Measurements from ENCODE around the gene FGF22. TPM values are rescaled to one million over a fixed set of nuclear protein-coding genes. Genes with fewer than 3 reads are reported as not detected.

The FGF22 gene
- polyA plus RNA-seq, 1 donor: 0.24 TPM

DNA sequence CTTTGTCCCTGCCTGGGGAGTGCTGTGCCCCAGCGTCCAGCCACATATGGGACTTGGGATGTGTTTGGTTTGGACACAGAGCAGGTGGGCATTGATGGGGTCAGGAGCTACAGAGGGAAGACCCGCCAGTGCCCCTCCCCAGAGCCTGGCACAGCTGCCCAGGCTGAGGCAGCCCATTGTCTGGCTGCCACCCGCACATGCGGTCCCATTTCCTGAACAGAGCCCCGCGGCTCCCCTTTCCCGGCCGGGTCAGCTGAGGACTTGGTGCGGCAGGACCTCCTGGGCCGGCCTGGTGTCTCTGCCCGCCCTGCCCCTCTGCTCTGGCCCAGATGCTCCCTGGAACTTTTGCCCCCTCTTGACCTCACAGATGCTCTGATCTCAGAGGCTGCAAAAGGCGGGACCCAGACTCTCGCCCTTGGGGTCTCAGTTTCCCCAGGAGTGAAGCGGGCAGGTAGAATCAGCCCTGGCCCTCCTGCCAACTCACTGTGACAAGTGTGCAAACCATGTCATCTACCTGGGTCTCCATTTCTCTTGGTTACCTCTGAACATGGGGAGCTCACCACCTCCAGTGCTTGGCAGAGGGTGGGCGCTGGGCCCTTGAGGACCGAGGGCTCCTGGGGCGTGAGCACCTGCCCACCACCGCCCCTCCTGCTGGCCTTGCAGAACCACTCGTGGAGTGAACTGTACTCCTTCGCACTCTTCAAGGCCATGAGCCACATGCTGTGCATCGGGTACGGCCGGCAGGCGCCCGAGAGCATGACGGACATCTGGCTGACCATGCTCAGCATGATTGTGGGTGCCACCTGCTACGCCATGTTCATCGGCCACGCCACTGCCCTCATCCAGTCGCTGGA is 32.2 kb upstream of the FGF22 start:
- Histone ChIP-seq H3K27ac (ENCODE audit: low read length) (no peak overlapping the region), H3K4me1 (ENCODE audit: control insufficient read depth, insufficient read depth, low read length) (no peaks in the 10 kb centered on the region), H3K27me3 (ENCODE audit: control insufficient read depth, insufficient read depth, low read length) (no peaks in the 10 kb centered on the region), H3K9me3 (ENCODE audit: control insufficient read depth, low read depth, low read length) (peaks cover 11% of the 10 kb centered on the region), H3K36me3 (ENCODE audit: control insufficient read depth, insufficient read depth, low read length) (no peaks in the 10 kb centered on the region), H3K4me3 (ENCODE audit: low read length) (no peak overlapping the region)
- WGBS (ENCODE audit: insufficient coverage, low lambda C conversion rate): no CpG with 5 or more reads among the region's 30 CpGs
- DNase-seq: no peak

DNA sequence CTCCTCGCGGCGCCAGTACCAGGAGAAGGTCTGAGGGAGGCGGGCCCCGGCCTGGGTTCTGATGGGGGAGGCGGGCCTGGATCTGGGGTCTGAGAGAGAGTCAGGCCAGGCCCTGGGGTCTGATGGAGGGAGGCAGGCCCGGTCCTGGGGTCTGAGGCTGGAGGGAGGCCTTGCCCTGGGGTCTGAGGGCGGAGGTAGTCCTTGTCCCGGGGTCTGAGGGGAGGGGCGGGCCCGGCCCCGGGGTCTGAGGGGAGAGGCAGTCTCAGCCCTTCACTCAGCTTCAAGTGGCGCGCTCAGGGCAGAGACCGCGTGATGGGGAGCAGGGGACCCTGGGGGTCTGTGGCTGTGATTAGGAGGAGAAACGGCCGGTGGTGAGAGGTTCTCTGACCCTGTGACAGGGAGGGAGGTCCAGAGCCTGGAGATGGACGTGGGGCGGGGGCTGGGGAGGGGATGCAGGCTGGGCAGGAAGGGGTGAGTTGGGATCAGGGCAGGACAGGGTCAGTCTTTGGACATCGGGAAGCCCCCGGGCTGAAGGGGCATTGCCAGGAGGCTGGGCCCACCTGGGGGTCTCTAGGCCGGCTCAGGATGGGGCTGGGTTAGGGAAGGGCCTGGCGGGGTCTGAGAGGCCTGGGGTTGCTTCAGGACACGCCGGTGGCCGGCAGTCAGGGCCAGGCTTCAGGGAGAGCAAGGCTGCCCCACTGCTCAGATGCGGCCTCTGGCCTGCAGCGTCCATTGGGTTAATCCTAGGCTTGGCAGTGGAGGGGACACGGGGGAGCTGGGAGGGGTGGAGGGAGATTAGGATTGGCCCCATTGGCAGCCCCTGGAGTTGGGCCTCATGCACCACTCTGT is 31.3 kb upstream of the FGF22 start:
- no peaks in the 10 kb centered on the region for H3K36me3 ChIP-seq (ENCODE audit: control insufficient read depth, insufficient read depth, low read length)
- H3K27me3 ChIP-seq (ENCODE audit: control insufficient read depth, insufficient read depth, low read length): no peaks in the 10 kb centered on the region
- no peaks in the 10 kb centered on the region for H3K4me1 ChIP-seq (ENCODE audit: control insufficient read depth, insufficient read depth, low read length)
- WGBS (ENCODE audit: insufficient coverage, low lambda C conversion rate): no CpG with 5 or more reads among the region's 30 CpGs
- H3K9me3 ChIP-seq (ENCODE audit: control insufficient read depth, low read depth, low read length): peaks cover 7% of the 10 kb centered on the region
- no peak overlapping the region for H3K27ac ChIP-seq (ENCODE audit: low read length)
- no peak overlapping the region for H3K4me3 ChIP-seq (ENCODE audit: low read length)
- DNase-seq: no peak

DNA sequence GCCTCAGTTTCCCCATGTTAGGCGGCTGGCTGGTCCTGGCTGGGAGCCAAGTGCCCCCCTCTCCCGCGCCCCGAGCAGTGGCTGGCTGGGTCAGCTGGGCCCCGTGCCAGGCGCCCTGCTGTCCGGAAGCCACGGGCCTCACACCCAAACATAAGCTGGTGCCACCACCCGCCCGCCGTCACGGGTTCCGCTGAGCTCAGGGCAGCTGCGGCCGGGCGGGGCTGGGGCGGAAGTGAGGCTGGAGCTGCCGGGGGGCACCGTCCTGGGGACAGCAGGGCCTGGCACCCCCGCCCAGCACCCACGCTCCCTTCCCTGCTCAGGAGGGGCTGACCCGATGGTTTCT is 30.7 kb upstream of the FGF22 start:
- no peaks in the 10 kb centered on the region for H3K27me3 ChIP-seq (ENCODE audit: control insufficient read depth, insufficient read depth, low read length)
- WGBS (ENCODE audit: insufficient coverage, low lambda C conversion rate): no CpG with 5 or more reads among the region's 22 CpGs
- no peaks in the 10 kb centered on the region for H3K4me1 ChIP-seq (ENCODE audit: control insufficient read depth, insufficient read depth, low read length)
- no peak overlapping the region for H3K27ac ChIP-seq (ENCODE audit: low read length)
- no peaks in the 10 kb centered on the region for H3K36me3 ChIP-seq (ENCODE audit: control insufficient read depth, insufficient read depth, low read length)
- no peak overlapping the region for H3K4me3 ChIP-seq (ENCODE audit: low read length)
- H3K9me3 ChIP-seq (ENCODE audit: control insufficient read depth, low read depth, low read length): peaks cover 7% of the 10 kb centered on the region
- no peak for DNase-seq

DNA sequence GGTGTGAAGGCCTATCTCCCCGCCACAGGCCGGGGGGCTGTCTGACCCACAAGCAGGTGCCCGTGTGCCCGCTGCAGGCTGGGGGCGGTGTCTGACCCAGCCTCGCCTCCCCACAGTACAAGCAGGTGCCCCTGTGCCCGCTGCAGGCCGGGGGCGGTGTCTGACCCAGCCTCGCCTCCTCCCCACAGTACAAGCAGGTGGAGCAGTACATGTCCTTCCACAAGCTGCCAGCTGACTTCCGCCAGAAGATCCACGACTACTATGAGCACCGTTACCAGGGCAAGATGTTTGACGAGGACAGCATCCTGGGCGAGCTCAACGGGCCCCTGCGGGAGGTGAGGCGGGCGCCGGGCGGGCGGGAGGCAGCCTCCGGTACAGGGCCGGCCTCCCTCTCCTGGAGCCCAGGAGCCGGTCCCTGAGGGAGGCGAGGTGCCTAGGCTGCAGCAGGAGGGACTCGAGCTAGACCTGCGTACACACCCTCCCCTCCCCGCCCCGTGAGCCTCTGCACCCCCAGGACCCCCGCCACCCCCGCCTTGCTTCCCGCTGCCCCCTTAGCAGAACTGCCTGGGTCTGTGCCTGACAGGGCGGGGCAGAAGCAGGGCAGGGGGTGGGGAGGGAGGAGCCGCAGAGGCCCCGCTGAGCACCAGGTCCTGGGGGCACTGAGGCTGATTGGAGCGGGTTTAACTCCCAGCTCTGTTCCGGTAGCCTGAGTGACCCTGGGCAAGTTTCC is 29.4 kb upstream of the FGF22 start:
- Histone ChIP-seq H3K27ac (ENCODE audit: low read length) (no peak overlapping the region), H3K4me3 (ENCODE audit: low read length) (no peak overlapping the region), H3K27me3 (ENCODE audit: control insufficient read depth, insufficient read depth, low read length) (no peaks in the 10 kb centered on the region), H3K36me3 (ENCODE audit: control insufficient read depth, insufficient read depth, low read length) (no peaks in the 10 kb centered on the region), H3K4me1 (ENCODE audit: control insufficient read depth, insufficient read depth, low read length) (no peaks in the 10 kb centered on the region), H3K9me3 (ENCODE audit: control insufficient read depth, low read depth, low read length) (peaks cover 3% of the 10 kb centered on the region)
- WGBS (ENCODE audit: insufficient coverage, low lambda C conversion rate): no CpG with 5 or more reads among the region's 38 CpGs
- no peak for DNase-seq

DNA sequence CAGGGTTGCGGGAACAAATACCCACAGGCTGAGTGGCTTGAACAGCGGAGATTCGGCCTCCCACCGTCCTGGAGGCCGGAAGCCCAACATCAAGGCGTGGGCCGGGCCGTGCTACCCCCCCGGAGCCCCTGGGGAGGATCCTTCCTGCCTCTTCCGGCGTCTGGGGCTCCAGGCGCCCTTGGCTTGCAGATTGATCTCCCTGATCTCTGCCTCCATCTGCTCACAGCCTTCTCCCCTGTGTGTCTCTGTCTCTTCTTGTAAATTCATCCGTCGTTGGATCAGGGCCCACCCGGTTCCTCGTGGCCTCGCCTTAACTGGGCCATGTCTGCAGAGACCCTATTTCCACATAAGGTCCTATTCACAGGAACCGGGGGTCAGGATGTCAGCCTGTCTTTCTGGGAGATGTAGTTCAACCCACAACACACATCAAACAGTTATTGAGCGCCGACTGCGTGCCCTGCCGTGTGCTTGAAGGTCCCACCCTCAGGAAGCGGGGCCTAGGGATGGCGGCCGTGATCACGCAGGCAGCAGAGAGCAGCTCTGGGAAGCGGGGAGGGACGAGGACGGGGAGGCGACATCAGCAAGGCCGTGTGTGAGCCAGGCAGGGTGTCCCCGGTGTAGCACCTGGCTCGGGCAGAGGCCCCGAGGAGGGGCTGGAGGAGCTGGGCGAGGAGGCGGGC is 28.7 kb upstream of the FGF22 start:
- DNase-seq: peak in 1 of 2 donors; percentile 30

DNA sequence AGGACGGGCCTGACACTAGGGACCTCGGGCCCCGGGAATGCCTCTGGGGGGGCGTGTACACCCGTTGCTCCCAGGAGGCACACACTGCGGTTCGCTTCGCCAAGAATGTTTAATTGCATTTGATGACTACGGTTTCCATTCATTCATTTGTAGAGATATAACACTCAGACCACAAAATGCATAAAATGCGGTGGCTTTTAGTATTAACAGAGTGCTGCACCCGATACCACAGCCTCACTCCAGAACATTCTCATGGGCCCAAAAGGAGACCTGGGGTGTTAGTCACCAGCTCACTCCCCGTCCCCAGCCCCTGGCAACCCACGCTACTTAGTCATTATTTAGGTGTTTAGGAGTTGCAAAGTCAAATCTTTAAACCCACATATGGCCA is 28.2 kb upstream of the FGF22 start:
- Histone ChIP-seq H3K27me3 (ENCODE audit: control insufficient read depth, insufficient read depth, low read length) (peaks cover 4% of the 10 kb centered on the region), H3K27ac (ENCODE audit: low read length) (no peak overlapping the region), H3K36me3 (ENCODE audit: control insufficient read depth, insufficient read depth, low read length) (no peaks in the 10 kb centered on the region), H3K4me3 (ENCODE audit: low read length) (no peak overlapping the region), H3K9me3 (ENCODE audit: control insufficient read depth, low read depth, low read length) (peaks cover 3% of the 10 kb centered on the region), H3K4me1 (ENCODE audit: control insufficient read depth, insufficient read depth, low read length) (peaks cover 4% of the 10 kb centered on the region)
- no CpG with 5 or more reads among the region's 13 CpGs for WGBS (ENCODE audit: insufficient coverage, low lambda C conversion rate)
- DNase-seq: no peak

More for the DNA sequence above, 28.7 kb upstream of the FGF22 start:
- Histone ChIP-seq H3K9me3 (ENCODE audit: control insufficient read depth, low read depth, low read length) (peaks cover 3% of the 10 kb centered on the region), H3K4me1 (ENCODE audit: control insufficient read depth, insufficient read depth, low read length) (peaks cover 4% of the 10 kb centered on the region), H3K27ac (ENCODE audit: low read length) (no peak overlapping the region), H3K27me3 (ENCODE audit: control insufficient read depth, insufficient read depth, low read length) (peaks cover 4% of the 10 kb centered on the region), H3K4me3 (ENCODE audit: low read length) (no peak overlapping the region), H3K36me3 (ENCODE audit: control insufficient read depth, insufficient read depth, low read length) (no peaks in the 10 kb centered on the region)
- WGBS (ENCODE audit: insufficient coverage, low lambda C conversion rate): no CpG with 5 or more reads among the region's 36 CpGs

DNA sequence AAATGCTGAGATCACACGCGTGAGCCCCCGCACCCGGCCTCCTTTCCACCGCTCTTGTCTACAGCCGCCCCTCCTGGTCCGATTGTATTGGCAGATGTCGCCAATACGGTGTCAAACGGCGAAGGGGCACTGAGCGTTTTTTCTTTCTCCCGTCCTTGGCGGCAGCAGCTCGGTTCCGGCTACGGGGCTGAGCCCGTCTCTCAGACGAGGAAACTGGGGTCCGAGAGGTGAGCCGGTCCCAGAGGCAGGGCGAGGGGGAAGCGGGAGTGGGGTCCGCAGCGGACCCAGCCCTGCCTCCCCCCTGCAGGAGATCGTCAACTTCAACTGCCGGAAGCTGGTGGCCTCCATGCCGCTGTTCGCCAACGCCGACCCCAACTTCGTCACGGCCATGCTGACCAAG is 26.7 kb upstream of the FGF22 start:
- H3K9me3 ChIP-seq (ENCODE audit: control insufficient read depth, low read depth, low read length): peaks cover 3% of the 10 kb centered on the region
- peaks cover 4% of the 10 kb centered on the region for H3K4me1 ChIP-seq (ENCODE audit: control insufficient read depth, insufficient read depth, low read length)
- WGBS (ENCODE audit: insufficient coverage, low lambda C conversion rate): no CpG with 5 or more reads among the region's 33 CpGs
- no peak overlapping the region for H3K4me3 ChIP-seq (ENCODE audit: low read length)
- H3K27me3 ChIP-seq (ENCODE audit: control insufficient read depth, insufficient read depth, low read length): peaks cover 4% of the 10 kb centered on the region
- no peak overlapping the region for H3K27ac ChIP-seq (ENCODE audit: low read length)
- DNase-seq: no peak
- peaks cover 4% of the 10 kb centered on the region for H3K36me3 ChIP-seq (ENCODE audit: control insufficient read depth, insufficient read depth, low read length)

DNA sequence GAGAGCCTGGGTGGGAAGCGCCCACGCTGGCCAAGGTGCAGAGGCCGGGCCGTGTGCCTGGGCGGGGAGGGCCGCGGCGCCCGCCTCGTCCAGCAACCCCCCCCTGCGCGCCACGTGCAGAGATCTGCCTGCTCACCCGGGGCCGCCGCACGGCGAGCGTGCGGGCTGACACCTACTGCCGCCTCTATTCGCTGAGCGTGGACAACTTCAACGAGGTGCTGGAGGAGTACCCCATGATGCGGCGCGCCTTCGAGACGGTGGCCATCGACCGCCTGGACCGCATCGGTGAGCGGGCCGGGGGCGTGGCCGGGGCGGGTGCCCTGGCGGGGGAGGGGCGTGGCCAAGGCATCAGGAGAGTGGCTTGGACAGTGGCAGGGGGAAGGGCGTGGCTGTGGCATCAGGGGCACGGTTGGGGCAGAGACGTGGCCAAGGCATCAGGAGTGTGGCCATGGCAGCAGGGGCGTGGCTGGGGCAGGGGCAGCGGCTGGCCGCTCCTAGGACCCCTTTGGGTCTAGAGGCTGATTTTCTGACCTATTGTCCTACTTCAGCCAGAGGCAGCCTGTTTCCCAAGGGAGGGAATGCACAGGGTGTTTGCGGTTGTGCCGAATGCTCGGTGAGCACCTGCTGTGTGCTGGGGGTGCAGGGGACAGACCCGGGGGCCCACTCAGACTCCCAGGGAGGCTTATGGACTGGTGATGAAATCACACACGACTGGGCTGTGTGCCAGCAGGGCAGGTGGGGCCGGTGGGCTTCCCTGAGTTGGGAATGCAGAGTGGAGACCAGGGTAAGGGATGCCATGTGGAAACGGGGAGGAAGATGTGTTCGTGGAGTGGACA is 25.7 kb upstream of the FGF22 start:
- H3K27me3 ChIP-seq (ENCODE audit: control insufficient read depth, insufficient read depth, low read length): peaks cover 4% of the 10 kb centered on the region
- peaks cover 14% of the 10 kb centered on the region for H3K36me3 ChIP-seq (ENCODE audit: control insufficient read depth, insufficient read depth, low read length)
- no peak for DNase-seq
- H3K4me3 ChIP-seq (ENCODE audit: low read length): no peak overlapping the region
- no peaks in the 10 kb centered on the region for H3K9me3 ChIP-seq (ENCODE audit: control insufficient read depth, low read depth, low read length)
- peaks cover 4% of the 10 kb centered on the region for H3K4me1 ChIP-seq (ENCODE audit: control insufficient read depth, insufficient read depth, low read length)
- WGBS (ENCODE audit: insufficient coverage, low lambda C conversion rate): no CpG with 5 or more reads among the region's 54 CpGs
- no peak overlapping the region for H3K27ac ChIP-seq (ENCODE audit: low read length)

DNA sequence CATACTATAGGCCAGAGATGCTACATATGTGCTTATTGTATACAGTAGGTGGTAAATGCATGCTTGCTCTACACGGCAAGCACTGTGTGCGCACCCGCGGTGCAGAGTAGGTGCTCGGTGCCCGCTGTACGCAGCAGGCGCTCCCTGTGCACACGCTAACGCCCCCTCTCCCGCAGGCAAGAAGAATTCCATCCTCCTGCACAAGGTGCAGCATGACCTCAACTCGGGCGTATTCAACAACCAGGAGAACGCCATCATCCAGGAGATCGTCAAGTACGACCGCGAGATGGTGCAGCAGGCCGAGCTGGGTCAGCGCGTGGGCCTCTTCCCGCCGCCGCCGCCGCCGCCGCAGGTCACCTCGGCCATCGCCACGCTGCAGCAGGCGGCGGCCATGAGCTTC is 24.1 kb upstream of the FGF22 start:
- whole genome bisulfite sequencing (ENCODE audit: insufficient coverage, low lambda C conversion rate): no CpG with 5 or more reads among the region's 33 CpGs
- DNase-seq: peak in 1 of 2 donors; percentile 57
- Histone ChIP-seq H3K36me3 (ENCODE audit: control insufficient read depth, insufficient read depth, low read length) (peaks cover 28% of the 10 kb centered on the region), H3K27ac (ENCODE audit: low read length) (no peak overlapping the region), H3K4me3 (ENCODE audit: low read length) (no peak overlapping the region), H3K4me1 (ENCODE audit: control insufficient read depth, insufficient read depth, low read length) (peaks cover 4% of the 10 kb centered on the region), H3K9me3 (ENCODE audit: control insufficient read depth, low read depth, low read length) (no peaks in the 10 kb centered on the region), H3K27me3 (ENCODE audit: control insufficient read depth, insufficient read depth, low read length) (peaks cover 4% of the 10 kb centered on the region)
